Measurements from ENCODE around the gene ACOT11. TPM values are rescaled to one million over a fixed set of nuclear protein-coding genes. Genes with fewer than 3 reads are reported as not detected.

Gene ACOT11
- polyA plus RNA-seq (2013, experiment 1 of 4): 2.2 TPM
- 2.1 TPM for polyA plus RNA-seq (2013, experiment 2 of 4)
- polyA plus RNA-seq (2013, experiment 3 of 4): 1.3 TPM
- polyA plus RNA-seq (2013, experiment 4 of 4): 1.4 TPM

DNA sequence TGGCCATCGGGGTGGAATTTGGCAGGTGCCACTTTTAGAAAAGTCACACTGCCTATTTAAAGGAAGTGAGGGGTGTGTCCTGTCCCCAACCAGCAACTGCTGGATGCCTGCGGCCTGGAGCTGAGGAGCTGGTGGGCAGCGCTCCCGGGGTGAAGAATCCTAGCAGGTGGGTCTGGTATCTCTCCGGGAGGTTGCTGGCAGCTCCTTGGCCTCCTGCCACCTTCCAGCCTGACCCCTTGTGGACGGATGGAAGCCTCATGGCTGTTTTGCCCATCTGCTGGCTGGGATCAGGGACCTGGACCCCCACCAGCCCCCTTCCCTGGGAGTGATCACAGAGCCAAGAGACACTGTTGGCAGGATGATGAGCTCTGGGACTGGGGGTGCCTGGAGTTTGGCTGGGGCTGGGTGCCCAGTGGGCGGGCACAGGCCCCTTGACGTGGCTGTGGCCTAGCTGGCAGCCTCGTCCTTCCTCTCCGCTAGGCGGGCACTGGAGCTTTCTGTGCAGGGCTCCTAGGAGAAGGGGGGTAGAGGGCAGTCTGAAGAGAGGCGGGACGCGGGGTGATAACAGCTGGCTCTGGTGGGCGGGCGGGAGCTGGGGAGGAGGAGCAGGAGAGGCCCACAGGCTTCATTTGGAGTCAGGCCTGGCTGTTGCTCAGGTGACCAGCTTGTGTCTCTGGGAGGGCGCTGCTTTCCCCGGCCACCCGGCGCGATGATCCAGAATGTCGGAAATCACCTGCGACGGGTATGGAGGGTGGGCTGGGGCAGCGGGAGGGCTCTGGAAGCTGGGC, at the start of gene ACOT11:
Gene ACOT11 (plus strand): TSS at position 628 of the 788 bp plus-strand sequence. CDS start 82 bp downstream, at position 710.
- WGBS, 2 experiments: 70 to 72% methylated on average over 25 of the region's 25 CpGs

GRCh38 chr1:54498383-54499096, 49.5 kb upstream of the ACOT11 start:
- WGBS, 2 experiments: 37 to 39% methylated on average over 4 of the region's 4 CpGs
- H3K4me3 ChIP-seq (ENCODE audit: insufficient read depth, low read depth, low read length): no peak overlapping the region
- no peaks in the 10 kb centered on the region for H3K9me3 ChIP-seq (ENCODE audit: control insufficient read depth, low read length)

More for the DNA sequence above, at the start of gene ACOT11:
- no peaks in the 10 kb centered on the region for H3K9me3 ChIP-seq (ENCODE audit: control insufficient read depth, low read length)
- H3K36me3 ChIP-seq (ENCODE audit: control insufficient read depth, insufficient read depth, low read length): no peaks in the 10 kb centered on the region
- peaks cover 4% of the 10 kb centered on the region for H3K27me3 ChIP-seq (ENCODE audit: control insufficient read depth, insufficient read depth, low read length, poor library complexity, severe bottlenecking)
- peaks cover 16% of the 10 kb centered on the region for H3K4me1 ChIP-seq (ENCODE audit: control insufficient read depth, insufficient read depth, low read length)
- no peak within 1 kb of the TSS for H3K4me3 ChIP-seq (ENCODE audit: insufficient read depth, low read depth, low read length)
- no peak within 1 kb of the TSS for H3K27ac ChIP-seq (ENCODE audit: insufficient read depth, low read depth, low read length, poor library complexity, severe bottlenecking)

GRCh38 chr1:54499097-54499359, 49.0 kb upstream of the ACOT11 start:
- peak overlapping the region; percentile 22 for H3K4me3 ChIP-seq (ENCODE audit: insufficient read depth, low read depth, low read length)
- H3K36me3 ChIP-seq (ENCODE audit: control insufficient read depth, insufficient read depth, low read length): no peaks in the 10 kb centered on the region
- WGBS, 2 experiments: 29 to 30% methylated on average over 9 of the region's 9 CpGs
- H3K4me1 ChIP-seq (ENCODE audit: control insufficient read depth, insufficient read depth, low read length): peaks cover 12% of the 10 kb centered on the region
- no peaks in the 10 kb centered on the region for H3K9me3 ChIP-seq (ENCODE audit: control insufficient read depth, low read length)
- H3K27ac ChIP-seq (ENCODE audit: insufficient read depth, low read depth, low read length, poor library complexity, severe bottlenecking): no peak overlapping the region
- peaks cover 22% of the 10 kb centered on the region for H3K27me3 ChIP-seq (ENCODE audit: control insufficient read depth, insufficient read depth, low read length, poor library complexity, severe bottlenecking)

More at GRCh38 chr1:54498383-54499096, 49.5 kb upstream of the ACOT11 start:
- Histone ChIP-seq H3K36me3 (ENCODE audit: control insufficient read depth, insufficient read depth, low read length) (no peaks in the 10 kb centered on the region), H3K27ac (ENCODE audit: insufficient read depth, low read depth, low read length, poor library complexity, severe bottlenecking) (no peak overlapping the region), H3K27me3 (ENCODE audit: control insufficient read depth, insufficient read depth, low read length, poor library complexity, severe bottlenecking) (peaks cover 22% of the 10 kb centered on the region), H3K4me1 (ENCODE audit: control insufficient read depth, insufficient read depth, low read length) (peaks cover 12% of the 10 kb centered on the region)

- no peaks in the 10 kb centered on the region for H3K36me3 ChIP-seq (ENCODE audit: control insufficient read depth, insufficient read depth, low read length)
- 3 to 4% methylated on average over 50 of the region's 50 CpGs for WGBS, 2 experiments
- H3K27me3 ChIP-seq (ENCODE audit: control insufficient read depth, insufficient read depth, low read length, poor library complexity, severe bottlenecking): peaks cover 22% of the 10 kb centered on the region
- H3K4me1 ChIP-seq (ENCODE audit: control insufficient read depth, insufficient read depth, low read length): peaks cover 12% of the 10 kb centered on the region
- no peak overlapping the region for H3K27ac ChIP-seq (ENCODE audit: insufficient read depth, low read depth, low read length, poor library complexity, severe bottlenecking)
- H3K4me3 ChIP-seq (ENCODE audit: insufficient read depth, low read depth, low read length): peak overlapping the region; percentile 22
- H3K9me3 ChIP-seq (ENCODE audit: control insufficient read depth, low read length): no peaks in the 10 kb centered on the region
These were observed 48.5 kb upstream of the ACOT11 start for GRCh38 chr1:54499360-54500106.

DNA sequence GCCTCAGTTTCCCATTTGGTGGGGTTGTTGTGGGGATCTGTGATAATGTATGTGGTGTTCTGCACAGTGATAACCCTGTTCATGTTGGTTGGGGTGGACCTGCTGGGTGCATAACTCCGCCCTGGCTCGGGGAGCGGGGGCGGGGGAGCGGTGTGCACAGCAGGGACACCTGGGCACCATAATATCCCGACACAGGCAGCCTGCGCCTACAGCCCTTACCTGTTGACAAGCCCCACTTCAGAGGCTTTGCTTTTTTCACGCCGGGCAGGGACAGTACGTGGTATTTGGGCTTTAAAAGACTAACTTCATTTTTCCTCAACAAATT, 48.0 kb upstream of the ACOT11 start:
- 48 to 53% methylated on average over 10 of the region's 10 CpGs for WGBS, 2 experiments
- peak overlapping the region; percentile 22 for H3K4me3 ChIP-seq (ENCODE audit: insufficient read depth, low read depth, low read length)
- no peak overlapping the region for H3K27ac ChIP-seq (ENCODE audit: insufficient read depth, low read depth, low read length, poor library complexity, severe bottlenecking)

GRCh38 chr1:54501849-54502248, 46.2 kb upstream of the ACOT11 start:
- Histone ChIP-seq H3K36me3 (ENCODE audit: control insufficient read depth, insufficient read depth, low read length) (no peaks in the 10 kb centered on the region), H3K4me1 (ENCODE audit: control insufficient read depth, insufficient read depth, low read length) (peaks cover 12% of the 10 kb centered on the region), H3K27me3 (ENCODE audit: control insufficient read depth, insufficient read depth, low read length, poor library complexity, severe bottlenecking) (peaks cover 22% of the 10 kb centered on the region), H3K27ac (ENCODE audit: insufficient read depth, low read depth, low read length, poor library complexity, severe bottlenecking) (no peak overlapping the region), H3K4me3 (ENCODE audit: insufficient read depth, low read depth, low read length) (no peak overlapping the region), H3K9me3 (ENCODE audit: control insufficient read depth, low read length) (no peaks in the 10 kb centered on the region)
- 81 to 83% methylated on average over 5 of the region's 5 CpGs for whole genome bisulfite sequencing, 2 experiments

More for the DNA sequence above, 48.0 kb upstream of the ACOT11 start:
- Histone ChIP-seq H3K27me3 (ENCODE audit: control insufficient read depth, insufficient read depth, low read length, poor library complexity, severe bottlenecking) (peaks cover 22% of the 10 kb centered on the region), H3K4me1 (ENCODE audit: control insufficient read depth, insufficient read depth, low read length) (peaks cover 12% of the 10 kb centered on the region), H3K9me3 (ENCODE audit: control insufficient read depth, low read length) (no peaks in the 10 kb centered on the region), H3K36me3 (ENCODE audit: control insufficient read depth, insufficient read depth, low read length) (no peaks in the 10 kb centered on the region)

DNA sequence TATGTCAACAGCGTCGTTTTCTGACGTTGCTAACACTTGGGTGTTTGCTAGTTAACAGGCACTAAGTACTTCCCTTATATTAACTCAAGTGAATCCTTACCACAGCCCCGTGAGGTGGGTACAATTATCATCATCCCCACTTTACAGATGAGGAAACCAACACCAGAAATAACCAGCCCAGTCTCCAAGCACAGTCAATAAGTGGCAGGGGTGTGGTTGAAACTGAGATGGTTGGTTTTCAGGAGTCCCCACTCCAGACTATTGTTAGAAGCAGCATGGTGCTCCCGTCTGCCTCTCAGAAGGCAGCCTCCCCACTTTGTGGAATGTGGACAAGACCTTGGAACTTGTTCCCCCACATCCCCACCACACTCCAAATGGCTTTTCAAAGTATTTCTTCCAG, 45.7 kb upstream of the ACOT11 start:
- Histone ChIP-seq H3K4me1 (ENCODE audit: control insufficient read depth, insufficient read depth, low read length) (peaks cover 12% of the 10 kb centered on the region), H3K27ac (ENCODE audit: insufficient read depth, low read depth, low read length, poor library complexity, severe bottlenecking) (no peak overlapping the region)
- WGBS, 2 experiments: 89 to 91% methylated on average over 5 of the region's 5 CpGs

GRCh38 chr1:54506594-54506993, 41.4 kb upstream of the ACOT11 start:
- 84 to 90% methylated on average over 6 of the region's 6 CpGs for WGBS, 2 experiments
- Histone ChIP-seq H3K27me3 (ENCODE audit: control insufficient read depth, insufficient read depth, low read length, poor library complexity, severe bottlenecking) (no peaks in the 10 kb centered on the region), H3K27ac (ENCODE audit: insufficient read depth, low read depth, low read length, poor library complexity, severe bottlenecking) (no peak overlapping the region)

More for the DNA sequence above, 45.7 kb upstream of the ACOT11 start:
- Histone ChIP-seq H3K27me3 (ENCODE audit: control insufficient read depth, insufficient read depth, low read length, poor library complexity, severe bottlenecking) (peaks cover 22% of the 10 kb centered on the region), H3K9me3 (ENCODE audit: control insufficient read depth, low read length) (no peaks in the 10 kb centered on the region), H3K36me3 (ENCODE audit: control insufficient read depth, insufficient read depth, low read length) (no peaks in the 10 kb centered on the region), H3K4me3 (ENCODE audit: insufficient read depth, low read depth, low read length) (no peak overlapping the region)

GRCh38 chr1:54507033-54507870, 40.8 kb upstream of the ACOT11 start:
- Histone ChIP-seq H3K4me1 (ENCODE audit: control insufficient read depth, insufficient read depth, low read length) (no peaks in the 10 kb centered on the region), H3K4me3 (ENCODE audit: insufficient read depth, low read depth, low read length) (no peak overlapping the region), H3K9me3 (ENCODE audit: control insufficient read depth, low read length) (no peaks in the 10 kb centered on the region), H3K27ac (ENCODE audit: insufficient read depth, low read depth, low read length, poor library complexity, severe bottlenecking) (no peak overlapping the region), H3K27me3 (ENCODE audit: control insufficient read depth, insufficient read depth, low read length, poor library complexity, severe bottlenecking) (no peaks in the 10 kb centered on the region), H3K36me3 (ENCODE audit: control insufficient read depth, insufficient read depth, low read length) (no peaks in the 10 kb centered on the region)
- 88 to 89% methylated on average over 17 of the region's 17 CpGs for WGBS, 2 experiments

More at GRCh38 chr1:54506594-54506993, 41.4 kb upstream of the ACOT11 start:
- Histone ChIP-seq H3K9me3 (ENCODE audit: control insufficient read depth, low read length) (no peaks in the 10 kb centered on the region), H3K4me1 (ENCODE audit: control insufficient read depth, insufficient read depth, low read length) (no peaks in the 10 kb centered on the region), H3K4me3 (ENCODE audit: insufficient read depth, low read depth, low read length) (no peak overlapping the region), H3K36me3 (ENCODE audit: control insufficient read depth, insufficient read depth, low read length) (no peaks in the 10 kb centered on the region)
